Ovary (tissue), 9 donors: ENCODE measurements around the gene RPL27A. TPM values are rescaled to one million over a fixed set of nuclear protein-coding genes. Genes with fewer than 3 reads are reported as not detected.

Experiments used
- DNase-seq, 5 donors: peaks; one replicate each; pipeline ENCODE4 v3.0.0-alpha.2; 2019 to 2020
- H3K27ac ChIP-seq, 2 donors: fragments of 200-600 bp; one replicate each; pipeline versions ENCODE4 v1.5.1 to v1.8.0; 2019 to 2022
- H3K27me3 ChIP-seq: fragments of 200-600 bp; one replicate; pipeline ENCODE4 v1.8.0; 2022
- H3K36me3 ChIP-seq: fragments of 200-600 bp; sonication (generic); one replicate; pipeline ENCODE4 v1.5.1; 2019
- H3K4me1 ChIP-seq: one replicate; pipeline ENCODE4 v1.8.1; 2013; ENCODE audit warnings: mild to moderate bottlenecking, moderate library complexity; ENCODE audit not compliant: insufficient read depth
- H3K4me3 ChIP-seq: fragments of 200-600 bp; sonication (generic); one replicate; pipeline ENCODE4 v1.5.1; 2017
- H3K9me3 ChIP-seq, 2 donors: fragments of 200-600 bp in 1 of 2; sonication (generic) in 1 of 2; one replicate each; pipeline versions ENCODE4 v1.5.1 to v1.8.1; 2013 to 2019; ENCODE audit warnings: mild to moderate bottlenecking in 1 of 2, moderate library complexity in 1 of 2
- CTCF ChIP-seq, 3 donors: fragments of 450-650 bp in 2 of 3; fragments of 200-600 bp in 1 of 3; IDR thresholded peaks; one replicate each; pipeline versions ENCODE4 v1.5.1 to v1.8.0; 2016 to 2022; ENCODE audit warnings: antibody characterized with exemption in 3 of 3, mild to moderate bottlenecking in 1 of 3
- EP300 ChIP-seq: sonication (generic); formaldehyde crosslinking; IDR thresholded peaks from one replicate; pipeline ENCODE4 v1.6.1; 2017; ENCODE audit warnings: antibody characterized with exemption
- POLR2A ChIP-seq: fragments of 450-650 bp; IDR thresholded peaks from one replicate; pipeline ENCODE4 v1.6.1; 2017; ENCODE audit warnings: antibody characterized with exemption, mild to moderate bottlenecking, moderate library complexity
- WGBS, 3 donors: extraction: QIAGEN DNeasy Blood & Tissue Kit in 1 of 3; methylation state at CpG; one replicate each; pipeline versions ENCODE4 v1.1.5 to v1.1.7; 2013 to 2017; 5-methylcytosine and 5-hydroxymethylcytosine counted together
- intact Hi-C, 4 donors: fragments of 100-400 bp; cut with DNase I; formaldehyde crosslinking; loops; one replicate each; pipeline versions ENCODE4 v1.11.0 to v1.15.1; 2022 to 2023
- polyA plus RNA-seq, 2 donors: library from polyadenylated mRNA; stranded (reverse); fragments of 200-250 nt in 1 of 2; fragments of 350-450 nt in 1 of 2; fragmentation: Illumina TruSeq in 1 of 2; extraction: RNeasy Lipid Tissue Mini Kit (QIAGEN cat#74804) in 1 of 2; gene quantifications; one replicate each; pipeline ENCODE4 v1.2.3, GENCODE V29; 2013 to 2014
- total RNA-seq, 7 donors: library from RNA; depleted of rRNA in 2 of 7; stranded (reverse); fragments of >200 nt in 2 of 7; fragmentation: NEBNext Ultra II Directional in 3 of 7; extraction: Animal tissue kit (Norgen Biotek cat#: 25700) in 3 of 7; gene quantifications; one replicate each; pipeline versions ENCODE4 v1.1.0 to v1.2.4, GENCODE V29; 2016 to 2023
- donor health status: DM: no; HTN: no; CAD: no; lungs with moderate emphysema.
- donor health status: DM: no; HTN: no; CAD: no.
- donor health status: Bipolar disorder and iron deficiency.
- donor health status: DM: yes; HTN: yes; CAD: no.
- donor health status: DM: no; HTN: no; CAD: no.
- donor health status: DM: yes; HTN: yes; CAD: no.

Gene RPL27A
- total and polyA plus RNA-seq, 9 donors = 986 to 6,011 (median 2,159) TPM

GRCh38 chr11:8692417-8692816 lies 9.8 kb downstream of the RPL27A start:
- no peak for DNase-seq
- intact Hi-C loops = loop anchor here in 1 of 4 donors (10.0 kb wide), 1 partner anchor 272 kb away; the partner anchor contains the start of gene TMEM9B
- Histone ChIP-seq H3K4me3 (no peak overlapping the region), H3K4me1 (peaks cover 3% of the 10 kb centered on the region), H3K36me3 (no peaks in the 10 kb centered on the region), H3K27me3 (no peaks in the 10 kb centered on the region), H3K27ac (no peak overlapping the region), H3K9me3 (no peaks in the 10 kb centered on the region)
- WGBS, 3 donors = 56 to 89% (median 76%) methylated on average over 3 of the region's 3 CpGs
- TF ChIP-seq POLR2A (no peak), EP300 (no peak), CTCF (IDR thresholded peaks at IDR 0.05) (no peak)

- Histone ChIP-seq H3K9me3 (no peaks in the 10 kb centered on the region), H3K27me3 (no peaks in the 10 kb centered on the region), H3K27ac (no peak overlapping the region), H3K4me3 (no peak overlapping the region), H3K4me1 (peaks cover 1% of the 10 kb centered on the region), H3K36me3 (no peaks in the 10 kb centered on the region)
- WGBS, 3 donors = 78 to 84% (median 80%) methylated on average over 6 of the region's 6 CpGs
- TF ChIP-seq CTCF (IDR thresholded peaks at IDR 0.05) (no peak), POLR2A (no peak), EP300 (no peak)
- intact Hi-C loops = loop anchor here in 1 of 4 donors (10.0 kb wide), 1 partner anchor 272 kb away; the partner anchor contains the start of gene TMEM9B
- no peak for DNase-seq
These were observed 10.5 kb downstream of the RPL27A start for GRCh38 chr11:8693010-8693551.

DNA sequence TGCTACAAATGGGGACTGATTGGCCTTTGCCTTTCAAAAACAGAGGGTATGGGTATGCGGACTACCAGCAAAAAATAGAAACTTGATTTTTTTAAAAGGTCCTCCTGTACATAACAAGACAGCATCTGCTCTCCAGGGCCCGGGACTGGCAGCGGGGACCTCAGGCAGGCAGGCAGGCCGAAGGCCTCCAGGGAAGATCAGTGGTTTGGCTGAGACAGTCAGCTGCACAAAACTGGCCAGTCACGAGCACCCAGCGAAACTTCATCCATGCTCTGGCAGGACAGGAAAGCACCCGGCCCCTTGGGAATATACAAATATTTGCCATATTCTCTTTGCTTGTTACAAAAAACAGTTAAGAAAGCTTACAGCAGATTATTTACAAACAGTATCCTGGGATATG lies 11.0 kb downstream of the RPL27A start:
- DNase-seq = no peak
- 82 to 86% (median 86%) methylated on average over 7 of the region's 7 CpGs for WGBS, 3 donors
- H3K36me3 ChIP-seq = no peaks in the 10 kb centered on the region

GRCh38 chr11:8694137-8694536 lies 11.5 kb downstream of the RPL27A start:
- 74 to 78% (median 78%) methylated on average over 5 of the region's 5 CpGs for WGBS, 3 donors
- no peak overlapping the region for H3K27ac ChIP-seq
- TF ChIP-seq EP300 (no peak), POLR2A (no peak), CTCF (IDR thresholded peaks at IDR 0.05) (no peak)
- H3K27me3 ChIP-seq = no peaks in the 10 kb centered on the region
- intact Hi-C loops = loop anchor here in 1 of 4 donors (10.0 kb wide), 1 partner anchor 271 kb away; the partner anchor contains the start of gene TMEM9B
- no peak overlapping the region for H3K4me3 ChIP-seq
- no peak for DNase-seq
- no peaks in the 10 kb centered on the region for H3K36me3 ChIP-seq
- peaks cover 1% of the 10 kb centered on the region for H3K4me1 ChIP-seq
- H3K9me3 ChIP-seq = no peaks in the 10 kb centered on the region

More for the DNA sequence above, 11.0 kb downstream of the RPL27A start:
- Histone ChIP-seq H3K27ac (no peak overlapping the region), H3K4me3 (no peak overlapping the region), H3K4me1 (no peaks in the 10 kb centered on the region), H3K27me3 (no peaks in the 10 kb centered on the region), H3K9me3 (no peaks in the 10 kb centered on the region)
- no peak for TF ChIP-seq EP300
- no peak for TF ChIP-seq POLR2A
- no peak for TF ChIP-seq CTCF (IDR thresholded peaks at IDR 0.05)
- intact Hi-C loops = loop anchor here in 1 of 4 donors (10.0 kb wide), 1 partner anchor 271 kb away; the partner anchor contains the start of gene TMEM9B
